ENCODE data around the gene SLC25A51. TPM values are rescaled to one million over a fixed set of nuclear protein-coding genes. Genes with fewer than 3 reads are reported as not detected.

The SLC25A51 gene
- total and polyA plus RNA-seq, 2 experiments from 2014 or later, result 10.4 to 29.2 TPM

DNA sequence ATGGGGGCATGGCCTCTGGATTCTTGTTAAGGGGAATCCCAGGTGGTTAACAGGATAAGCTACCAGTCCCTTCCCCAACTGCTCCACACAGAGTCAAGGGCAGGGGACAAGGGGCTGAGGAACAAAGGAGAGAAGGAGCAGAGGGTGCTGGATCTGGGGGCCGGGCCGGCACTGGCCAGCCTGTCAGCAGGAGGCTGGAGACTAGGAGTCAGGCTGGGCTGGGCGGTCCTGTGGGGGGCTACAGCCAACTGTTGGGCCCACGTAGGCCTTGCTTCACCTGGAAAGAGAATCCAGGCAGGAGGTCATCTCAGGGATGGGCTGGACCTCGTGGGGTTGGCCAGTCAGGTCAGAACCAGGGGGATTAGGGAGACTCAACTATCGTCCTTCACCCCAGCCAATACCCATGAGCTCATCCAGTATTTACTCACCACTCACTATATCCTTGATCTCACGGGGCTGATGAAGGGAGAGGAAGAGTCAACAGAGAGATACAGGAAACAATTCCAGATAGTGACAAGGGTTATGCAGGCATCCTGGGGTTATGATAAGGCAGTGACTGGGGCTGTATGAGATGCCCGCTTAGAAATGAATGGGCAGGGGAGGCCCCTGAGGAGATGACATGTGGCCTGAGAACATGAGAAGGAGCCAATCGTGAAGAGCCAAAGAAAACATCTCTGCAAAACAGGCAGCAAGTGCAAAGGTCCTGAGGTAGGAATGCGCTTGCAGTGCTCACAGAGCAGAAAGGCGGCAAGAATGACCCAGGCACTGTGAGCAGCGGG is 47.9 kb upstream of the SLC25A51 start:
- no peaks in the 10 kb centered on the region for H3K27me3 ChIP-seq
- TF ChIP-seq CTCF (IDR thresholded peaks at IDR 0.05; ENCODE audit: poor library complexity), result no peak
- no peak for TF ChIP-seq EZH2 (IDR thresholded peaks at IDR 0.05; ENCODE audit: borderline replicate concordance)
- no peak for TF ChIP-seq EZH2phosphoT487 (IDR thresholded peaks at IDR 0.05; ENCODE audit: low read depth, severe bottlenecking, unreplicated experiment)
- no peak overlapping the region for H3K4me2 ChIP-seq
- no peak for DNase-seq (ENCODE audit: low spot score)
- no peak overlapping the region for H3K4me3 ChIP-seq
- 84% methylated on average over 12 of the region's 12 CpGs for WGBS (ENCODE audit: low lambda C conversion rate, missing lambda C conversion rate)
- H3K9me2 ChIP-seq (replicated peaks; ENCODE audit: insufficient read depth), result no peaks in the 10 kb centered on the region
- H3K36me3 ChIP-seq (replicated peaks; ENCODE audit: insufficient read depth, low read depth), result no peaks in the 10 kb centered on the region
- H2AFZ ChIP-seq, result no peak overlapping the region
- no peaks in the 10 kb centered on the region for H3K79me2 ChIP-seq
- H3K4me1 ChIP-seq (ENCODE audit: insufficient read depth), result peaks cover 5% of the 10 kb centered on the region
- H3K9me3 ChIP-seq (ENCODE audit: low read depth), result no peaks in the 10 kb centered on the region
- H4K20me1 ChIP-seq (ENCODE audit: insufficient read depth, poor library complexity, severe bottlenecking), result no peaks in the 10 kb centered on the region
- H3K27ac ChIP-seq, result no peak overlapping the region

- no peaks in the 10 kb centered on the region for H3K79me2 ChIP-seq
Observed at GRCh38 chr9:37950561-37950960, 46.6 kb upstream of the SLC25A51 start.

GRCh38 chr9:37949576-37949975 is 45.6 kb upstream of the SLC25A51 start:
- Histone ChIP-seq H3K27ac (no peak overlapping the region), H3K27me3 (no peaks in the 10 kb centered on the region), H4K20me1 (ENCODE audit: insufficient read depth, poor library complexity, severe bottlenecking) (no peaks in the 10 kb centered on the region), H2AFZ (no peak overlapping the region), H3K36me3 (replicated peaks; ENCODE audit: insufficient read depth, low read depth) (no peaks in the 10 kb centered on the region), H3K9me2 (replicated peaks; ENCODE audit: insufficient read depth) (no peaks in the 10 kb centered on the region), H3K4me1 (ENCODE audit: insufficient read depth) (peaks cover 13% of the 10 kb centered on the region), H3K4me2 (no peak overlapping the region), H3K79me2 (no peaks in the 10 kb centered on the region), H3K9me3 (ENCODE audit: low read depth) (no peaks in the 10 kb centered on the region), H3K4me3 (no peak overlapping the region)
- WGBS (ENCODE audit: low lambda C conversion rate, missing lambda C conversion rate), result 89% methylated on average over 8 of the region's 8 CpGs
- DNase-seq (ENCODE audit: low spot score), result no peak
- TF ChIP-seq EZH2phosphoT487 (IDR thresholded peaks at IDR 0.05; ENCODE audit: low read depth, severe bottlenecking, unreplicated experiment) (no peak), EZH2 (IDR thresholded peaks at IDR 0.05; ENCODE audit: borderline replicate concordance) (no peak), CTCF (IDR thresholded peaks at IDR 0.05; ENCODE audit: poor library complexity) (no peak)

More at GRCh38 chr9:37950561-37950960, 46.6 kb upstream of the SLC25A51 start:
- WGBS (ENCODE audit: low lambda C conversion rate, missing lambda C conversion rate), result 94% methylated on average over 12 of the region's 12 CpGs
- TF ChIP-seq EZH2 (IDR thresholded peaks at IDR 0.05; ENCODE audit: borderline replicate concordance), result no peak
- no peak for TF ChIP-seq CTCF (IDR thresholded peaks at IDR 0.05; ENCODE audit: poor library complexity)
- TF ChIP-seq EZH2phosphoT487 (IDR thresholded peaks at IDR 0.05; ENCODE audit: low read depth, severe bottlenecking, unreplicated experiment), result no peak
- Histone ChIP-seq H3K27ac (no peak overlapping the region), H3K4me1 (ENCODE audit: insufficient read depth) (peaks cover 5% of the 10 kb centered on the region), H3K9me3 (ENCODE audit: low read depth) (no peaks in the 10 kb centered on the region), H3K4me3 (no peak overlapping the region), H3K9me2 (replicated peaks; ENCODE audit: insufficient read depth) (no peaks in the 10 kb centered on the region), H3K36me3 (replicated peaks; ENCODE audit: insufficient read depth, low read depth) (no peaks in the 10 kb centered on the region), H3K27me3 (no peaks in the 10 kb centered on the region), H3K4me2 (no peak overlapping the region), H2AFZ (no peak overlapping the region), H4K20me1 (ENCODE audit: insufficient read depth, poor library complexity, severe bottlenecking) (no peaks in the 10 kb centered on the region)
- no peak for DNase-seq (ENCODE audit: low spot score)
